Measurements from ENCODE around the gene KLHL28.

KLHL28 gene

GRCh38 chr14:44979273-44979672 lies 17.5 kb upstream of the KLHL28 start:
- DNase-seq, result no peak
- in situ Hi-C loops (cut with HindIII; ENCODE audit: low pct_ligation_motif_present, low sequenced_read_pairs), result no loop called here
- TF ChIP-seq, protein P1, sequence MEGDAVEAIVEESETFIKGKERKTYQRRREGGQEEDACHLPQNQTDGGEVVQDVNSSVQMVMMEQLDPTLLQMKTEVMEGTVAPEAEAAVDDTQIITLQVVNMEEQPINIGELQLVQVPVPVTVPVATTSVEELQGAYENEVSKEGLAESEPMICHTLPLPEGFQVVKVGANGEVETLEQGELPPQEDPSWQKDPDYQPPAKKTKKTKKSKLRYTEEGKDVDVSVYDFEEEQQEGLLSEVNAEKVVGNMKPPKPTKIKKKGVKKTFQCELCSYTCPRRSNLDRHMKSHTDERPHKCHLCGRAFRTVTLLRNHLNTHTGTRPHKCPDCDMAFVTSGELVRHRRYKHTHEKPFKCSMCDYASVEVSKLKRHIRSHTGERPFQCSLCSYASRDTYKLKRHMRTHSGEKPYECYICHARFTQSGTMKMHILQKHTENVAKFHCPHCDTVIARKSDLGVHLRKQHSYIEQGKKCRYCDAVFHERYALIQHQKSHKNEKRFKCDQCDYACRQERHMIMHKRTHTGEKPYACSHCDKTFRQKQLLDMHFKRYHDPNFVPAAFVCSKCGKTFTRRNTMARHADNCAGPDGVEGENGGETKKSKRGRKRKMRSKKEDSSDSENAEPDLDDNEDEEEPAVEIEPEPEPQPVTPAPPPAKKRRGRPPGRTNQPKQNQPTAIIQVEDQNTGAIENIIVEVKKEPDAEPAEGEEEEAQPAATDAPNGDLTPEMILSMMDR (IDR thresholded peaks at IDR 0.05; ENCODE audit: low read depth, low read length, missing control alignments), result no peak

GRCh38 chr14:44971459-44971858 lies 9.7 kb upstream of the KLHL28 start:
- H3K36me3 ChIP-seq (replicated peaks), result no peaks in the 10 kb centered on the region
- H3K27ac ChIP-seq, result no peak overlapping the region
- TF ChIP-seq, protein P1 (IDR thresholded peaks at IDR 0.05; ENCODE audit: low read depth, low read length, missing control alignments), result no peak
- H3K4me3 ChIP-seq (ENCODE audit: low read depth, low read length), result no peak overlapping the region
- in situ Hi-C loops (cut with HindIII; ENCODE audit: low pct_ligation_motif_present, low sequenced_read_pairs), result no loop called here
- no peaks in the 10 kb centered on the region for H3K27me3 ChIP-seq (replicated peaks)
- no peak for DNase-seq

More at GRCh38 chr14:44979273-44979672, 17.5 kb upstream of the KLHL28 start:
- Histone ChIP-seq H3K27me3 (replicated peaks) (no peaks in the 10 kb centered on the region), H3K4me3 (ENCODE audit: low read depth, low read length) (no peak overlapping the region), H3K27ac (no peak overlapping the region), H3K36me3 (replicated peaks) (no peaks in the 10 kb centered on the region)

DNA sequence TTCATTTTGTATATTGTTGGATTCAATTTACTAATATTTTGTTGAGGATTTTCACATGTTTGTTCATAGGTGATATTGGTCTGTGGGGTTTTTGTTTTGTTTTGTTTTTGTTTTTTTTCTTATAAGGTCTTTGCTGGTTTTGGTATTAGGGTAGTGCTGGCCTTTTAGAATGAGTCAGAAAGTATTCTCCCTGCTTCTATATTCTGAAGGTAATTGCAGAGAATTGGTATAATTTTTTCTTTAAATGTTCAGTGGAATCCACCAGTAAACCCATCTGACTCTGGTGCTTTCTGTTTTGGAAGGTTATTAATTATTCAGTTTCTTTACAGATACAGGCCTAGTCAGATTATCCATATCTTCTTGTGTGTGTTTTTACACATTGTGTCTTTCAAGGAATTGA lies 9.2 kb upstream of the KLHL28 start:
- DNase-seq, result no peak
- in situ Hi-C loops (cut with HindIII; ENCODE audit: low pct_ligation_motif_present, low sequenced_read_pairs), result no loop called here
- H3K4me3 ChIP-seq (ENCODE audit: low read depth, low read length), result no peak overlapping the region
- TF ChIP-seq, protein P1 (IDR thresholded peaks at IDR 0.05; ENCODE audit: low read depth, low read length, missing control alignments), result no peak
- H3K27me3 ChIP-seq (replicated peaks), result no peaks in the 10 kb centered on the region
- no peak overlapping the region for H3K27ac ChIP-seq
- no peaks in the 10 kb centered on the region for H3K36me3 ChIP-seq (replicated peaks)

- TF ChIP-seq, protein P1 (IDR thresholded peaks at IDR 0.05; ENCODE audit: low read depth, low read length, missing control alignments), result no peak
- in situ Hi-C loops (cut with HindIII; ENCODE audit: low pct_ligation_motif_present, low sequenced_read_pairs), result no loop called here
- DNase-seq, result no peak
- Histone ChIP-seq H3K4me3 (ENCODE audit: low read depth, low read length) (no peak overlapping the region), H3K27ac (no peak overlapping the region), H3K36me3 (replicated peaks) (no peaks in the 10 kb centered on the region), H3K27me3 (replicated peaks) (no peaks in the 10 kb centered on the region)
Observed at GRCh38 chr14:44968714-44969113, 7.0 kb upstream of the KLHL28 start.

DNA sequence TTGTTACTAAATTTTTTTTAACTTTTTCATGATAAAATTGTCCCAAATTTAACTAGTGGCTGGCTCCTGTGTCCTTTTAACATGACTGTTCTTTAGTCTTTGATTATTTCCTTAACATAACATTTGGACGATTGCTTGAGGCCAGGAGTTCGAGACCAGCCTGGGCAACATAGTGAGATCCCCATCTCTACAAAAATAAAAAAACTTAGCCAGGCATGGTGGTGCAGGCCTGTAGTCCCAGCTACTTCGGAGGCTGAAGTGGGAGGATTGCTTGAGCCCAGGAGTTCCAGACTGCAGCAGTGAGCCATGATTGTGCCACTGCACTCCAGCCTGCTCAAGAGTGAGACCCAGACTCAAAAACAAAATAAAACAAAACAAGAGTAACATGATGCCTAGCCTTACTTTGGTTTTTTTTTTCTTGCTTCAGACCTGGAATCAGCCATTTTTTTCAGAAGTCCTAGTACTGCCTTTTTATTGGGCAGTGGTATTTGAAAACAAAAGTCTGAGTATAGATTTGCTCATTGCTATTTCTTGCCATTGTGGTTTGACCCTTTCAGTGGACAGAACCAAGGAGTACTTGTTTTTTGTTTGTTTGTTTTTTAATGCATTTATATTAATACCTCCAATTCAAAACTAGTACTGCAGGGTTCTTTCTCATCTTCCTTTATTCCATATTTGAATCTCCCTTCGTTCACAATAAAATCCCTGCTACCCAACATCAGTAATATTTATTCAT lies 5.0 kb upstream of the KLHL28 start:
- in situ Hi-C loops (cut with HindIII; ENCODE audit: low pct_ligation_motif_present, low sequenced_read_pairs), result no loop called here
- no peak for DNase-seq
- H3K27me3 ChIP-seq (replicated peaks), result no peaks in the 10 kb centered on the region
- H3K4me3 ChIP-seq (ENCODE audit: low read depth, low read length), result peak overlapping the region; percentile 28
- no peak overlapping the region for H3K27ac ChIP-seq
- TF ChIP-seq, protein P1 (IDR thresholded peaks at IDR 0.05; ENCODE audit: low read depth, low read length, missing control alignments), result no peak
- H3K36me3 ChIP-seq (replicated peaks), result no peaks in the 10 kb centered on the region

Measured in brain microvascular endothelial cell (primary cell).